Kidney (tissue), 14 donors: Measurements from ENCODE around the gene CMIP. TPM values are rescaled to one million over a fixed set of nuclear protein-coding genes. Genes with fewer than 3 reads are reported as not detected.

Experiments
- DNase-seq, 5 donors: peaks; one replicate each; pipeline ENCODE4 v3.0.0-alpha.2; 2013 to 2020
- FAIRE-seq: peaks from 2 replicates; lab custom pipeline; 2012; peaks lifted over from hg19 to GRCh38; lab: Jason Lieb, UNC
- H3K27ac ChIP-seq, 2 donors: one replicate each; pipeline ENCODE4 v1.7.0; 2013; ENCODE audit warnings: low read depth in 2 of 2, low read length in 2 of 2, inconsistent platforms in 1 of 2
- H3K27me3 ChIP-seq: one replicate; pipeline ENCODE4 v1.7.1; 2013; ENCODE audit warnings: low read length, inconsistent platforms; ENCODE audit not compliant: control insufficient read depth, insufficient read depth
- H3K36me3 ChIP-seq, 3 donors: one replicate each; pipeline versions ENCODE4 v1.7.0 to v1.7.1; 2013; ENCODE audit warnings: low read length in 3 of 3, control low read depth in 1 of 3, inconsistent platforms in 1 of 3; ENCODE audit not compliant: insufficient read depth in 3 of 3, control insufficient read depth in 2 of 3
- H3K4me1 ChIP-seq, 3 donors: one replicate each; pipeline versions ENCODE4 v1.7.0 to v1.7.1; 2013; ENCODE audit warnings: low read length in 3 of 3, inconsistent platforms in 1 of 3, low read depth in 1 of 3; ENCODE audit not compliant: control insufficient read depth in 2 of 3, insufficient read depth in 2 of 3
- H3K4me3 ChIP-seq, 3 donors: one replicate each; pipeline versions ENCODE4 v1.7.0 to v1.8.1; 2013; ENCODE audit warnings: low read length in 3 of 3, control low read depth in 1 of 3, inconsistent platforms in 1 of 3
- H3K9ac ChIP-seq, 3 donors: one replicate each; pipeline versions ENCODE4 v1.7.0 to v1.7.1; 2013; ENCODE audit warnings: low read length in 3 of 3, control low read depth in 1 of 3, inconsistent platforms in 1 of 3
- H3K9me3 ChIP-seq, 3 donors: one replicate each; pipeline versions ENCODE4 v1.7.0 to v1.7.1; 2013; ENCODE audit warnings: low read length in 3 of 3, control low read depth in 1 of 3, inconsistent platforms in 1 of 3; ENCODE audit not compliant: control insufficient read depth in 2 of 3, insufficient read depth in 1 of 3
- intact Hi-C: fragments of 100-400 bp; cut with DNase I; formaldehyde crosslinking; loops from one replicate; pipeline ENCODE4 v1.11.1; 2022
- polyA plus RNA-seq: library from polyadenylated mRNA; stranded (reverse); fragments of 350-450 nt; fragmentation: Illumina TruSeq; extraction: RNeasy Lipid Tissue Mini Kit (QIAGEN cat#74804); gene quantifications from one replicate; pipeline ENCODE4 v1.2.3, GENCODE V29; 2014; ENCODE audit warnings: low read depth, low replicate concordance; ENCODE audit not compliant: insufficient read depth
- total RNA-seq: library from RNA; stranded (reverse); fragmentation: NEBNext Ultra II Directional; extraction: Animal tissue kit (Norgen Biotek cat#: 25700); gene quantifications from one replicate; pipeline ENCODE4 v1.2.1, GENCODE V29; 2021
- TF ChIP-seq, protein P1 (sequence below): IDR thresholded peaks from 3 replicates; pipeline ENCODE4 v1.5.1; 2012; ENCODE audit warnings: mild to moderate bottlenecking, moderate library complexity, borderline replicate concordance; ENCODE audit not compliant: insufficient read depth; ENCODE audit errors: extremely low read depth
- donor health status: control.
- donor health status: control.
- donor health status: control.
- donor health status: control.
- donor health status: control.
- donor health status: DM: yes; HTN: yes; CAD: no.
- donor health status: Normal renal cell carcinoma (clear cell type).

The CMIP gene
- total and polyA plus RNA-seq, 2 donors from 2014 or later, result 16.6 to 65.7 TPM

DNA sequence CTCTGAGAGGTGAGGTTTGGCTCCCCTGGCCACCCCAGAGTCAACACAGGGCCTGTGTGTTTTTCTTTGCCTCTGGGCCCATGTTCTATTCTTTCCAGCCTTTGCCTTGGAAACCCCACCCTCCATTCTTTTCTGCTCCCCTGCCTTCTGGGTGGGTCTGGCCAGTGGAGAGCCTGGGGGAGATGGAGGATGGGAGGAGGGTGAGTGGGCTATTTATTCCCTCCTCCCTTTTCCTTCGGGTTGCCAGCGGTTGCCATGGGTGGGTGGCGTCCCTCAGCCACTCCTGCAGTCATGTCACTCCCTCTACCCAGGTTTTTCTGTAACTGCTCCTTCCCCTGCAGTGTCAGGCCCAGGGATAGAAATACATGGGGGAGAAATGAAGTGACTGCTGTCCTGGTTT is 15.5 kb downstream of the CMIP start:
- intact Hi-C loops, result no loop called here
- FAIRE-seq (no peak), DNase-seq (peak in 3 of 5 donors; percentile 28 to 46 (median 35))
- no peak overlapping the region for H3K9ac ChIP-seq
- peaks cover 0 to 4% (median 0%) of the 10 kb centered on the region in 3 donors for H3K36me3 ChIP-seq
- no peak overlapping the region for H3K4me3 ChIP-seq
- H3K27ac ChIP-seq, result peak overlapping the region in 1 of 2 donors; percentile 0
- no peaks in the 10 kb centered on the region for H3K9me3 ChIP-seq
- H3K27me3 ChIP-seq, result no peaks in the 10 kb centered on the region
- TF ChIP-seq, protein P1, sequence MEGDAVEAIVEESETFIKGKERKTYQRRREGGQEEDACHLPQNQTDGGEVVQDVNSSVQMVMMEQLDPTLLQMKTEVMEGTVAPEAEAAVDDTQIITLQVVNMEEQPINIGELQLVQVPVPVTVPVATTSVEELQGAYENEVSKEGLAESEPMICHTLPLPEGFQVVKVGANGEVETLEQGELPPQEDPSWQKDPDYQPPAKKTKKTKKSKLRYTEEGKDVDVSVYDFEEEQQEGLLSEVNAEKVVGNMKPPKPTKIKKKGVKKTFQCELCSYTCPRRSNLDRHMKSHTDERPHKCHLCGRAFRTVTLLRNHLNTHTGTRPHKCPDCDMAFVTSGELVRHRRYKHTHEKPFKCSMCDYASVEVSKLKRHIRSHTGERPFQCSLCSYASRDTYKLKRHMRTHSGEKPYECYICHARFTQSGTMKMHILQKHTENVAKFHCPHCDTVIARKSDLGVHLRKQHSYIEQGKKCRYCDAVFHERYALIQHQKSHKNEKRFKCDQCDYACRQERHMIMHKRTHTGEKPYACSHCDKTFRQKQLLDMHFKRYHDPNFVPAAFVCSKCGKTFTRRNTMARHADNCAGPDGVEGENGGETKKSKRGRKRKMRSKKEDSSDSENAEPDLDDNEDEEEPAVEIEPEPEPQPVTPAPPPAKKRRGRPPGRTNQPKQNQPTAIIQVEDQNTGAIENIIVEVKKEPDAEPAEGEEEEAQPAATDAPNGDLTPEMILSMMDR, result no peak
- H3K4me1 ChIP-seq, result peaks cover 0 to 58% (median 45%) of the 10 kb centered on the region in 3 donors

DNA sequence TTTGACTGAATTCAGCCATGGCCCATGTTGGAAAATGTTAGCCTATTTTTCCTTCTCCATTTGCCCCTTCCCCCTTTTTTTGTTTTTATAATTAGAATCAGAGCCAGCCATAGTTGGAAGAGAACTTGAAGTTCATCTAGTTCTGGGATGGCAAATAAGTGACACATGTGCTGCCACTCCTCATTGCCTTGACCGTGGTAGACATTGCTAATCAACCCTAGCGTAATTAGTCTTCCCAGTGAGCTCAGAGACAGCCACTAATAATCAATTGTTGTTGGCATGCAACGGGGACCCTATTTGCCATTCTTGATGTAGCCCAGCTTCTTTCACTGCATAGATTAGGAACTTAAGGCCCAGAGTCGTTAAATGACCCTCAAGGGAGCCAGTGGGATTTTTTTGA is 16.6 kb downstream of the CMIP start:
- intact Hi-C loops, result no loop called here
- Histone ChIP-seq H3K27ac (no peak overlapping the region), H3K4me3 (no peak overlapping the region), H3K9me3 (no peaks in the 10 kb centered on the region), H3K36me3 (peaks cover 0 to 4% (median 0%) of the 10 kb centered on the region in 3 donors), H3K4me1 (peaks cover 0 to 54% (median 41%) of the 10 kb centered on the region in 3 donors), H3K27me3 (no peaks in the 10 kb centered on the region), H3K9ac (no peak overlapping the region)
- no peak for FAIRE-seq
- TF ChIP-seq, protein P1, result no peak
- DNase-seq, result no peak

DNA sequence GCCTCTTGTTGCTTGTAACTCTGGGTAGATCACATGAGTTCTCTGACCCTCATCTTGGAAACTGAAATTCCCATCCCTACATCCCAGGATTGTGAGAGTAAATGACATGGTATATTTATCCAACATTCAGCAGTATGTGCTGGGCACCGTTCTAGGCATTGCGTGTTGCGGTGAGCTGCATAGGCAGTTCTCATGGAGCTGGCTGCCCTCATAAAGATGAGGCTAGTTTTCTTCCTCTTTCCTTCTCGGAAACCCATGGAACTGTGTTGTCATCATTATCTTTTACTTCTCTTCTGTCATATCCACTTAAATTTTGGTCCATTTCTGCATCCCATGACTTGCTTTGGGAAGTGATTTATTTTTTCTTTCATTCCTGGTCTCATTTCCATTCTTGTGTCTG is 17.2 kb downstream of the CMIP start:
- peak overlapping the region in 1 of 2 donors; percentile 16 for H3K27ac ChIP-seq
- FAIRE-seq, result no peak
- no peak overlapping the region for H3K9ac ChIP-seq
- peaks cover 0 to 4% (median 0%) of the 10 kb centered on the region in 3 donors for H3K36me3 ChIP-seq
- peaks cover 0 to 58% (median 41%) of the 10 kb centered on the region in 3 donors for H3K4me1 ChIP-seq
- TF ChIP-seq, protein P1, result no peak
- H3K4me3 ChIP-seq, result no peak overlapping the region
- H3K27me3 ChIP-seq, result no peaks in the 10 kb centered on the region
- H3K9me3 ChIP-seq, result no peaks in the 10 kb centered on the region
- intact Hi-C loops, result no loop called here
- peak in 1 of 5 donors; percentile 55 for DNase-seq

DNA sequence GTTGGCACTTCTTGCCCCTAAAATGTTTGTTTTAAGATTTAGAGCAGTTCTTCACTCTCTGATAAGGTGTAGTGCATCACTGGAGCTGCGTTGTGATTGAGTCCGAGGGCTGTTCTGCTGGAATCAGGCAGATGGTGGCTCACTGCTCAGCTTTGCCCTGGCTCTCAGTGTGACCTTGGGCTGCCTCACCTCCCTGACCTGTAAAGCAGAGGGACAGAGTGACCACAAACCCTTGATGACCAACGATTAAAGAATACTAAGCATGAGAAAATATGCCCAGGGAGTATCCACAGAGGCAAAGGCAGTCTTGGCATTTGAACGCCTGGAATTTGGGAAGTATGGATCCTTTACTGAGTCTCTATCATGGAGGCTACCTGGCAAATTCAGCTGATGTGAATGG is 18.1 kb downstream of the CMIP start:
- no peak overlapping the region for H3K4me3 ChIP-seq
- no peak overlapping the region for H3K27ac ChIP-seq
- H3K9me3 ChIP-seq, result no peaks in the 10 kb centered on the region
- FAIRE-seq (no peak), DNase-seq (peak in 1 of 5 donors; percentile 24)
- intact Hi-C loops, result no loop called here
- H3K27me3 ChIP-seq, result no peaks in the 10 kb centered on the region
- peaks cover 0 to 4% (median 0%) of the 10 kb centered on the region in 3 donors for H3K36me3 ChIP-seq
- H3K9ac ChIP-seq, result no peak overlapping the region
- TF ChIP-seq, protein P1, result no peak
- peaks cover 0 to 52% (median 40%) of the 10 kb centered on the region in 3 donors for H3K4me1 ChIP-seq
